NCI-H1694 treated with DMSO at 0.1 percent for 48 hours (cell line): ENCODE measurements around the gene RPS6KB2.
"Not testable (repeated sequence)": the region's sequence is repeated elsewhere in the genome, so short reads cannot be mapped to it uniquely, and the experiment has no call there.

Experiments used
- DNase-seq: peaks from one replicate; lab custom pipeline; 2025; lab: John Stamatoyannopoulos, UW

Gene RPS6KB2

GRCh38 chr11:67466962-67467771 lies 38.9 kb downstream of the RPS6KB2 start:
- no peak for DNase-seq

GRCh38 chr11:67468056-67468455 lies 39.8 kb downstream of the RPS6KB2 start:
- no peak for DNase-seq

GRCh38 chr11:67468456-67468758 lies 40.1 kb downstream of the RPS6KB2 start:
- no peak for DNase-seq

DNA sequence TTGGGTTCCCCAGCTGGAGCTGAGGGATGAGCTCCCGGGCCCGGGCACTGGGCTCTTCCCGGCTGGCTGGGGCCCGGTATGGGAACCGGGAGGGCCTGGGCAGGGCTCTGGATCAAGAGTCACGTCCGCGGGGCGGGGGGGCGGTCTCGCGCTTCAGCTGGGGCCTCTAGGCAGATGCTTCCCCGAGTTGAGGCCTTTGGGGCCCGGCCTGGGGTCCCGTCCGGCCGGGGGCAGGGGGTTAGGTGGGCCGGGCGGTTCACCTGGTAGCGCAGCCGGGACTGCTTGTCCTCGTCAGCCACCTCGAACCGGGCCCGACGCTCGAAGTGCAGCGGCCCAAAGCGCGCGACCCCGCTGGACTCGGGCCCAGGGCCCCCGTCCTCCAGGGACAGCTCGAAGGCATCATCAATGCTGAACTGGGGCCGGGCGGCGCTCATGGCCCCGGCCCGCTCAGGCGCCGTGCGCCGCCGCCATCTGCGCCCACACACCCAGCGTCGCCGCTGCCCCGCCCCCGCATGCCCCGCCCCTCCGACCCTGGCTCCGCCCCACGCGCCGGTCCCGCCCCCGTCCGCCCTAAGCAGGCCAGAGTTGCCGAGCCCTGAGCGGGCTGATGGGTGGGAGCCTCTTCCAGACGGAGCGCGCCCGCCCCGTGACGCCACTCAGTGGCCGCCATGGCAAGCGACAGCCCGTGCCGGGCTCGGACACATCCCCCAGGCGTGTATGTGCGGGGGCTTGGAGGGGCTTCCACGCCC lies 40.6 kb downstream of the RPS6KB2 start, which contains the start of gene TMEM134:
TMEM134 (minus strand) TSS at position 493 of the 749 bp plus-strand sequence; CDS start at position 434, 59 bp downstream.
- peak; percentile 70 for DNase-seq

DNA sequence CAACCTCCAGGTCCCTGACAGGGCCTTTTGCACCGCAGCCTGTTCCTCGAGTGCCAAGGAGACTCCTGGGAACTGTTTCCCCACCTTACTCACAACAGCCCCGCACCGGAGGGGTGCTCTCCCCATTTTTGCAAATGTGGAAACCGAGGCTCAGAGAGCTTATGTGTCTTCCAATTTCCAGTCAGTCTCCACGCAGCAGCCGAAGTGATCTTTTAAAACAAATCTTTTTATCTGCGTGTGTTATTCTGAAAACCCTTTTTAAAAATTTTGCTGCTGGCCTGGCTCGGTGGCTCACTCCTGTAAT lies 41.2 kb downstream of the RPS6KB2 start:
- DNase-seq, result no peak

DNA sequence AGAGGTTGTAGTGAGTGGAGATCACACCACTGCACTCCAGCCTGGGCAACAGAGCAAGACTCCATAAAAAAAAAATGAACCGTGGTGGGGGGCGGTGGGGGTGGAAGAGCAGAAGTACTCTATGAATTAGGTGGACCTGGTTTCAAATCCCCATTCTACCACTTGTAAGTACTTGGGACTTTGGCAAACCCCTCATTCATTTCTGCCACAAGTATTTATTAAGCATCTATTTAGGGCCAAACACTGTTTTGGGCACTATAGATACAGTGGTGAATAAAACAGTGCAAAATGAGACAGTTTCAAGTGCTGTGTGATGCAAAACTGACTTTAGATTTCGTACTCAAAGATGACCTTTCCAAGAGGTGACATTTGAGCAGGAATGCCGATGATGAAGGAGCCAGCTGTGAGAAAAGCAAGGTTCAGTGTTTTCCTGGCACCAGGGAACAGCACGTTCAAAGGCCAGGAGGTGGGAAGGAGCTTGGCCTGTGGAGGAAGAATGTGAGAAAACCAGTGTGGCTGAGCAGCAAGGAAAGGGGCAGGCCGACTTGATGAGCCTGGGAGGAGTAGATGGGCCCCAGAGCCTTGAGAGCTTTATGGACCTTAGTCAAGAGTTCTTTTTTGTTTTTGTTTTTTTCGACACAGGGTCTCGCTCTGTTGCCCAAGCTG lies 42.2 kb downstream of the RPS6KB2 start:
- no peak for DNase-seq

GRCh38 chr11:67472882-67473281 lies 44.6 kb downstream of the RPS6KB2 start:
- no peak for DNase-seq

GRCh38 chr11:67476692-67477091 lies 48.4 kb downstream of the RPS6KB2 start:
- DNase-seq, result not testable (repeated sequence)

DNA sequence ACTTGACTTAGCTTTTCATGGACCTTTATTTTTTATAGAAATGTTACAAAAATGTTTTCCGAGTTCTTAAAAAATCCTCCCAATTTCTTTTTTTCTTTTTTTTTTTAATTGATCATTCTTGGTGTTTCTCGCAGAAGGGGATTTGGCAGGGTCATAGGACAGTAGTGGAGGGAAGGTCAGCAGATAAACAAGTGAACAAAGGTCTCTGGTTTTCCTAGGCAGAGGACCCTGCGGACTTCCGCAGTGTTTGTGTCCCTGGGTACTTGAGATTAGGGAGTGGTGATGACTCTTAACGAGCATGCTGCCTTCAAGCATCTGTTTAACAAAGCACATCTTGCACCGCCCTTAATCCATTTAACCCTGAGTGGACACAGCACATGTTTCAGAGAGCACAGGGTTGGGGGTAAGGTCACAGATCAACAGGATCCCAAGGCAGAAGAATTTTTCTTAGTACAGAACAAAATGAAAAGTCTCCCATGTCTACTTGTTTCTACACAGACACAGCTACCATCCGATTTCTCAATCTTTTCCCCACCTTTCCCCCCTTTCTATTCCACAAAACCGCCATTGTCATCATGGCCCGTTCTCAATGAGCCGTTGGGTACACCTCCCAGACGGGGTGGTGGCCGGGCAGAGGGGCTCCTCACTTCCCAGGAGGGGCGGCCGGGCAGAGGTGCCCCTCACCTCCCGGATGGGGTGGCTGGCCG lies 49.2 kb downstream of the RPS6KB2 start:
- DNase-seq, result not testable (repeated sequence)

GRCh38 chr11:67482275-67482826 lies 54.1 kb downstream of the RPS6KB2 start:
- DNase-seq, result no peak

DNA sequence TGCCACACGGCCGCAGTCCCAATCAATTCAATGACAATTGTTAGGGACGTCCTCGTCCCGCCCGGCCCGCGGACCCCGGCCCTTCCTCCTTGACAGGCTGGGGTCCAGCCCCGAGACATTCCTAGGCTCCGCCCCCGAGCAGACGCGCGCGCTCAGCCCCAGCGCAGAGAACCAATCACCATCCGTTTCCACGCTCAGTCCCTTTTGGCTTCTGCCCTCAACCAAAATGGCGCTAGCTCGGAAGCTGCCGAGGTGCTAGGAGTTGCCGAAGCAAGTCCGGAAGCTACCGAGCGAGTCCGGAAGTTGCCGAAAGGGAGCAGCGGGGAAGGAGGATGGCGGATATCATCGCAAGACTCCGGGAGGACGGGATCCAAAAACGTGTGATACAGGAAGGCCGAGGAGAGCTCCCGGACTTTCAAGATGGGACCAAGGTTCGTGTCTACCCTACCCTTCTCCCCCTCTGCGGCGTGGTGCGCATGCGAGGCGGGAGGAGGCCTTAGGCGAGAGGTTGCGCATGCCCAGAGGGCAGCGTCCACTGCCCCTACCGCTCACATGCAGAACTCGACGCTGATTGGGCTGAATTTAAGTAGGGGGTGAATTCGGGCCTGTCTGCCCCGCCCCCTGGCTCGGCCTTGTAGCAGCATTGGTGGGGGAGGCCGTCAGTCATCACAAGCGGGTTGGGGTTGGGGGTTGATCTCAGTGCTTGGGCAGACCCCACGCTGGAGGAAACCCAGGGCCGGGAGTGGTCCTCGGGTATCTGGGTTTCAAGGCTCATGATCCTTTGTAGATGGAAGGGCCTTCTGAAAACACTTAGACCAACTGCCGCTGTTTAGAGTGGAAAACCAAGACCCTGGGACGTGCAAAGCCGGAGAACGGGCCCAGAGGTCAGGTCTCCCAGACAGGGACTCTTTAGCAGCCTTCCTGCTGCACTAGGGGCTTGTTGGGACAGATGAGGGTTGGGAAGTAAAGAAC lies 54.8 kb downstream of the RPS6KB2 start, which contains the start of gene AIP:
AIP (plus strand) TSS at position 200 of the 972 bp plus-strand sequence; CDS start at position 333, 133 bp downstream.
- peak; percentile 94 for DNase-seq

DNA sequence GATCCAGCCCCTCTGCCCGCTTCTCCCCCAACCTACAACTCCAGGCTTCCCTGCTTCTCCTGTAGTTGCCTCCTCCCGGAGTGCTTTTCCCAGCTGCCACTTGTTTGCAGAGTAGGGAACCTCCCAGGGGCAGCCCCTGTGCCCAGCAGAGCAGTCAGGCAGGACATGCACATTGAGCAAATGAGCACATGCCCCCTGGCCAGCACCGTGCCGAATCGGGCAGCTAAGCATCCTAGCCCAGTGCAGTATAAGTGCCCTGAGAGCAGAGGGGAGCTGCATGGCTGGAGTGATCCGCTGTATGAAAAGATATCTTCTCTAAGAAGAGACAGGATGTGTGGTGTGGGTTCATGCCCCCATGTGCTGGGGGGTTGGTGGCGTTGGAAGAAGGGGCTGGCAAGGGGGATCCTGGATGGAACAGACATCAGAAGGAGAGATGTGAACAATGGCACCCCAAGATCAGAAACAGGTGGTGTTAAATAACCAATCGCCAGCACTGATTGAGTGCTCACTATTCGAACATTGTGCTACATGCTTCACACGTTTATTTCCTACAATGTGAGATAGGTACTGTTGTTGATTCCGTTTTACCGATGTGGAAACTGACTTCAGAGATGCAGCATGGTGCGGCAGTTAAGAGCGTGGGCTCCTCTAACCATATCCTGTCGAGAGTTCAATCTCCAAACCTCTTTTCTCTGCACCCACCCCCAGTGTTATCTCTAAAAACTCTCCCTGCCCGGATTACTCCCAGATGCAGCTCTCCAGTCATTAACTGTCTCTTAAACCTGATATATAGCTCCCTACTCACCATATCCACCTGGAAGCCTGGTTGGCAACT lies 55.8 kb downstream of the RPS6KB2 start:
- no peak for DNase-seq

GRCh38 chr11:67484847-67485311 lies 56.6 kb downstream of the RPS6KB2 start:
- no peak for DNase-seq
